ENCODE results near the gene CCL11. TPM values are rescaled to one million over a fixed set of nuclear protein-coding genes. Genes with fewer than 3 reads are reported as not detected.

CCL11 gene
- total RNA-seq, 4 donors from 2014 or later: 0.26 to 3.4 (median 0.95) TPM; not detected in 1

DNA sequence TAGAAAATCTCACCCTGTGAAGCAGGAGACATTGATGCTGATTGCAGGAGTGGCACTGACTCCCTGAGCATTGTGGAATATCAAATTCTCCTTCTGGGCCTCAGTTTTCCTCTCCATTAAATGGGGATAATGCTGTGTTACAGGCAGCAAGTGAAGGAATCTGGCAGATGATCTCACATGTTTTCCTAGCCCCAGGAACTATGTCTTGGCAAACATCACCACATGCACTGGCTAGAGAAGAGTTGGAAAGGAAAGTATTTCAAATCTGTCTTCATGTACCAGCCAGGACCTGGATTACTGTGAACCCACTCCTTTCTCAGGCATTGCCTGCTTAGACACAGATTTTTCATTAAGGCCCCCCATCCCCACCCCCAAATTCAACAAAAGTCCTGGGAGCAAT is 20.1 kb downstream of the CCL11 start:
- Histone ChIP-seq H3K9me3 (no peaks in the 10 kb centered on the region), H3K36me3 (no peaks in the 10 kb centered on the region), H3K27ac (no peak overlapping the region), H3K27me3 (peaks cover 0 to 10% (median 0%) of the 10 kb centered on the region in 4 donors), H3K4me3 (no peak overlapping the region), H3K4me1 (peaks cover 4 to 28% (median 15%) of the 10 kb centered on the region in 3 donors)
- TF ChIP-seq CTCF (IDR thresholded peaks at IDR 0.05) (no peak), POLR2A (IDR thresholded peaks at IDR 0.05) (no peak)
- DNase-seq: no peak
- intact Hi-C loops (cut with DNase I): loop anchor here (5.0 kb wide), 1 partner anchor 103 kb away; no protein-coding TSS in a partner anchor

GRCh38 chr17:34306466-34306865 is 20.9 kb downstream of the CCL11 start:
- peaks cover 0 to 19% (median 12%) of the 10 kb centered on the region in 3 donors for H3K4me1 ChIP-seq
- DNase-seq: no peak
- no peaks in the 10 kb centered on the region for H3K36me3 ChIP-seq
- peak in 5 of 6 experiments; percentile 16 to 58 (median 30) for TF ChIP-seq CTCF (IDR thresholded peaks at IDR 0.05)
- TF ChIP-seq POLR2A (IDR thresholded peaks at IDR 0.05): no peak
- H3K4me3 ChIP-seq: no peak overlapping the region
- H3K9me3 ChIP-seq: no peaks in the 10 kb centered on the region
- WGBS, 2 donors: 51 to 54% methylated on average over 3 of the region's 3 CpGs
- H3K27ac ChIP-seq: peak overlapping the region in 1 of 4 donors; percentile 42
- intact Hi-C loops (cut with DNase I): loop anchor here (5.0 kb wide), 1 partner anchor 104 kb away; no protein-coding TSS in a partner anchor
- peaks cover 0 to 10% (median 0%) of the 10 kb centered on the region in 4 donors for H3K27me3 ChIP-seq

DNA sequence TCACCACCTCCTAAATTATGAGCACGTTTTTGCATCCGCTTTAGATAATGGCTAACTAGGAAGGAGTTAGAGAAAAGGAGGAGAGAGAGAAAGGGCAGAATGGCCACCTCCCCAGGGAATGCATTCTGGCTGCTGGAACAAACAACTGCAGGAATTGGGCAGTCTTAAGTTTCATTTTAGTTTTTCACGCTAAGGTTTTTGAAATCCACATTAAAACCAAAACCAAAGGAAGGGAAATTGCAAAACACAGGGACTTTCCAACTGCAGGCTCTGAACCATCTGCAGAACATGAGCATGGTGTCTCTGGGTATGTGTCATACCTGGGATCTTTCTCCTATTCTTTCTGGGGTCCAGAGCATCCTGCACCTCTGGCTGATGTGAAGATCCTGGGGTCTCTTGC is 21.6 kb downstream of the CCL11 start:
- intact Hi-C loops (cut with DNase I): loop anchor here (5.0 kb wide), 1 partner anchor 105 kb away; no protein-coding TSS in a partner anchor
- no peak for TF ChIP-seq POLR2A (IDR thresholded peaks at IDR 0.05)
- no peak for TF ChIP-seq CTCF (IDR thresholded peaks at IDR 0.05)
- Histone ChIP-seq H3K36me3 (no peaks in the 10 kb centered on the region), H3K9me3 (no peaks in the 10 kb centered on the region), H3K4me3 (no peak overlapping the region), H3K27ac (peak overlapping the region in 1 of 4 donors; percentile 42), H3K4me1 (peaks cover 0 to 17% (median 12%) of the 10 kb centered on the region in 3 donors), H3K27me3 (peaks cover 0 to 10% (median 0%) of the 10 kb centered on the region in 4 donors)
- no peak for DNase-seq
- 34 to 37% methylated on average over 3 of the region's 3 CpGs for WGBS, 2 donors

DNA sequence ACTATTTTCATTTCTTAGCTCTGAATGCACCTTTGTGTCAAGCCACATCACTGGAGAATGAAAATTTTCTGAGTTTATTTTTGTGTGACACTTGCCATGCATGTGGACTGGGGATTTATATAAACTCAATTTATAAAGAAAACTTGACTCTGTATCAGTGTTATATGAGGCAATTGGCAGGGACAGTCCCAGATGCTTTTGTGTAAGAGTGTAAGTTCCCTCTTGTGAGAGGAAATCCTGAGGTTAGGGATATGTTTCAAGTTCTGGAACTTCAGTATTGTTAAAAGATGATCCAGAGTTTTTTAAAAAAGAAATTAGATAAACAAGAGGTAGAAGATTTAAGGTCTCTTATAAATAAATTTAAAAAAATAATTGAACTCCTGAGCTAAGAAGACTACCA is 22.8 kb downstream of the CCL11 start:
- no peak for DNase-seq
- H3K9me3 ChIP-seq: no peaks in the 10 kb centered on the region
- peaks cover 0 to 29% (median 13%) of the 10 kb centered on the region in 3 donors for H3K4me1 ChIP-seq
- intact Hi-C loops (cut with DNase I): loop anchor here (5.0 kb wide), 1 partner anchor 106 kb away; no protein-coding TSS in a partner anchor
- H3K4me3 ChIP-seq: no peak overlapping the region
- TF ChIP-seq CTCF (IDR thresholded peaks at IDR 0.05): no peak
- TF ChIP-seq POLR2A (IDR thresholded peaks at IDR 0.05): no peak
- peaks cover 0 to 10% (median 0%) of the 10 kb centered on the region in 4 donors for H3K27me3 ChIP-seq
- no peak overlapping the region for H3K27ac ChIP-seq
- no peaks in the 10 kb centered on the region for H3K36me3 ChIP-seq

- H3K27ac ChIP-seq: peak overlapping the region in 1 of 4 donors; percentile 77
- no peak for DNase-seq
- H3K4me1 ChIP-seq: peaks cover 4 to 46% (median 18%) of the 10 kb centered on the region in 3 donors
- H3K36me3 ChIP-seq: no peaks in the 10 kb centered on the region
- no peak overlapping the region for H3K4me3 ChIP-seq
- H3K27me3 ChIP-seq: peaks cover 0 to 10% (median 0%) of the 10 kb centered on the region in 4 donors
- 38 to 48% methylated on average over 7 of the region's 7 CpGs for WGBS, 2 donors
- no peak for TF ChIP-seq CTCF (IDR thresholded peaks at IDR 0.05)
- TF ChIP-seq POLR2A (IDR thresholded peaks at IDR 0.05): no peak
- no peaks in the 10 kb centered on the region for H3K9me3 ChIP-seq
- intact Hi-C loops (cut with DNase I): no loop called here
These were observed 25.7 kb downstream of the CCL11 start for GRCh38 chr17:34311291-34311690.

All from esophagus squamous epithelium (tissue), 5 donors.